ENCODE data around the gene PLEKHA8.

PLEKHA8 gene

GRCh38 chr7:30028216-30028748 lies at the start of gene PLEKHA8:
Gene PLEKHA8 (plus strand): TSS chr7:30028412. CDS start chr7:30028763, 351 bp downstream.
- peak; percentile 95 for DNase-seq

GRCh38 chr7:29980151-29980550 lies 48.1 kb upstream of the PLEKHA8 start:
- no peak for DNase-seq

GRCh38 chr7:29987083-29987482 lies 41.1 kb upstream of the PLEKHA8 start:
- DNase-seq = no peak

GRCh38 chr7:29987811-29988317 lies 40.3 kb upstream of the PLEKHA8 start:
- no peak for DNase-seq

GRCh38 chr7:29988424-29989256 lies 39.6 kb upstream of the PLEKHA8 start:
- DNase-seq = peak; percentile 75

- DNase-seq = peak; percentile 80
These were observed 38.8 kb upstream of the PLEKHA8 start, which contains the start of gene SCRN1 for GRCh38 chr7:29989257-29989995. Gene SCRN1 (minus strand): TSS chr7:29989801. CDS start chr7:29969067, 20,734 bp downstream.

- no peak for DNase-seq
These were observed 37.3 kb upstream of the PLEKHA8 start for GRCh38 chr7:29990931-29991330.

GRCh38 chr7:29991937-29992336 lies 36.3 kb upstream of the PLEKHA8 start:
- DNase-seq = no peak

- DNase-seq = no peak
These were observed 35.1 kb upstream of the PLEKHA8 start for GRCh38 chr7:29993140-29993539.

GRCh38 chr7:29995652-29996051 lies 32.6 kb upstream of the PLEKHA8 start:
- DNase-seq = no peak

- DNase-seq = no peak
These were observed 31.9 kb upstream of the PLEKHA8 start for GRCh38 chr7:29996321-29996720.

GRCh38 chr7:29998489-29998888 lies 29.7 kb upstream of the PLEKHA8 start:
- DNase-seq = no peak

GRCh38 chr7:30001998-30002397 lies 26.2 kb upstream of the PLEKHA8 start:
- no peak for DNase-seq

GRCh38 chr7:30003098-30003497 lies 25.1 kb upstream of the PLEKHA8 start:
- no peak for DNase-seq

GRCh38 chr7:30005464-30005863 lies 22.7 kb upstream of the PLEKHA8 start:
- DNase-seq = no peak

- no peak for DNase-seq
These were observed 18.2 kb upstream of the PLEKHA8 start for GRCh38 chr7:30010021-30010420.

GRCh38 chr7:30012757-30013156 lies 15.5 kb upstream of the PLEKHA8 start:
- no peak for DNase-seq

GRCh38 chr7:30018451-30018850 lies 9.8 kb upstream of the PLEKHA8 start:
- no peak for DNase-seq

GRCh38 chr7:30019387-30019786 lies 8.8 kb upstream of the PLEKHA8 start:
- no peak for DNase-seq

GRCh38 chr7:30019960-30020359 lies 8.3 kb upstream of the PLEKHA8 start:
- DNase-seq = no peak

- DNase-seq = no peak
These were observed 7.7 kb upstream of the PLEKHA8 start for GRCh38 chr7:30020535-30020934.

- no peak for DNase-seq
These were observed 5.2 kb upstream of the PLEKHA8 start for GRCh38 chr7:30022991-30023390.

GRCh38 chr7:30023524-30023923 lies 4.7 kb upstream of the PLEKHA8 start:
- no peak for DNase-seq

Data from right forelimb (tissue), 1 donor.